CD14-positive monocyte (primary cell): ENCODE measurements around the gene PLXND1. TPM values are rescaled to one million over a fixed set of nuclear protein-coding genes. Genes with fewer than 3 reads are reported as not detected.
"Not testable (repeated sequence)": the region's sequence is repeated elsewhere in the genome, so short reads cannot be mapped to it uniquely, and the experiment has no call there.

Source experiments
- DNase-seq, 3 donors: peaks; one replicate each; pipeline ENCODE4 v3.0.0-alpha.2; 2011 to 2022
- H2AFZ ChIP-seq: 2 replicates; pipeline ENCODE4 v1.6.0; 2012; ENCODE audit warnings: mild to moderate bottlenecking, low read depth, low read length, inconsistent platforms; ENCODE audit not compliant: insufficient read depth, poor library complexity, severe bottlenecking
- H3K27ac ChIP-seq, 2 donors: 1 replicate in 1 of 2; 2 replicates in 1 of 2; pipeline ENCODE4 v1.5.1; 2012 to 2013; ENCODE audit warnings: low read length in 2 of 2, control low read depth in 1 of 2, inconsistent platforms in 1 of 2, low read depth in 1 of 2, mild to moderate bottlenecking in 1 of 2
- H3K27me3 ChIP-seq, 2 donors: one replicate each; pipeline versions ENCODE4 v1.6.0 to v1.6.1; 2011 to 2013; ENCODE audit warnings: low read length in 2 of 2; ENCODE audit not compliant: control insufficient read depth in 2 of 2, insufficient read depth in 2 of 2
- H3K36me3 ChIP-seq, 2 donors: replicated peaks in 1 of 2; 1 replicate in 1 of 2; 2 replicates in 1 of 2; pipeline versions ENCODE4 v1.5.1 to v1.6.1; 2012 to 2013; ENCODE audit warnings: low read length in 2 of 2, control low read depth in 1 of 2, inconsistent platforms in 1 of 2, mild to moderate bottlenecking in 1 of 2; ENCODE audit not compliant: insufficient read depth in 2 of 2, control insufficient read depth in 1 of 2
- H3K4me1 ChIP-seq, 2 donors: 1 replicate in 1 of 2; 2 replicates in 1 of 2; pipeline versions ENCODE4 v1.5.1 to v1.6.1; 2012 to 2013; ENCODE audit warnings: low read length in 2 of 2, control low read depth in 1 of 2, inconsistent platforms in 1 of 2, mild to moderate bottlenecking in 1 of 2, moderate library complexity in 1 of 2; ENCODE audit not compliant: insufficient read depth in 2 of 2, control insufficient read depth in 1 of 2
- H3K4me2 ChIP-seq: replicated peaks from 2 replicates; pipeline ENCODE3; 2012; ENCODE audit warnings: low read length, moderate library complexity, mild to moderate bottlenecking; ENCODE audit not compliant: poor library complexity, severe bottlenecking; ENCODE audit errors: extremely low read depth
- H3K4me3 ChIP-seq, 3 experiments: fragments of 200-600 bp in 1 of 3; sonication (generic) in 1 of 3; replicated peaks in 1 of 3; 1 replicate in 2 of 3; 2 replicates in 1 of 3; pipeline ENCODE4 v1.5.1; 2011 to 2013; ENCODE audit warnings: low read length in 3 of 3, mild to moderate bottlenecking in 3 of 3, control low read depth in 2 of 3, low read depth in 2 of 3, inconsistent platforms in 1 of 3, moderate library complexity in 1 of 3
- H3K79me2 ChIP-seq: 2 replicates; pipeline ENCODE4 v1.6.0; 2012; ENCODE audit warnings: mild to moderate bottlenecking, control low read depth, inconsistent platforms, low read length, moderate library complexity; ENCODE audit not compliant: insufficient read depth
- H3K9ac ChIP-seq: 2 replicates; pipeline ENCODE4 v1.6.0; 2017; ENCODE audit warnings: low read length, mild to moderate bottlenecking; ENCODE audit not compliant: insufficient read depth, poor library complexity, severe bottlenecking
- H3K9me3 ChIP-seq, 2 donors: replicated peaks in 1 of 2; 1 replicate in 1 of 2; 2 replicates in 1 of 2; pipeline versions ENCODE4 v1.5.1 to v1.6.1; 2012 to 2013; ENCODE audit warnings: low read length in 2 of 2, control low read depth in 1 of 2; ENCODE audit not compliant: control insufficient read depth in 1 of 2, insufficient read depth in 1 of 2
- H4K20me1 ChIP-seq: 2 replicates; pipeline ENCODE4 v1.6.0; 2012; ENCODE audit warnings: mild to moderate bottlenecking, low read length, control low read depth, moderate library complexity; ENCODE audit not compliant: insufficient read depth
- H3K27ac Mint-ChIP-seq, 7 donors: one replicate each; pipeline ENCODE4 v1.8.0; 2020; ENCODE audit warnings: mild to moderate bottlenecking in 7 of 7, mixed read lengths in 7 of 7, moderate library complexity in 6 of 7, inconsistent platforms in 2 of 7
- H3K27me3 Mint-ChIP-seq, 3 donors: one replicate each; pipeline ENCODE4 v1.8.0; 2021 to 2022; ENCODE audit warnings: low read depth in 3 of 3, mild to moderate bottlenecking in 3 of 3, mixed read lengths in 3 of 3, moderate library complexity in 3 of 3, inconsistent platforms in 1 of 3
- H3K36me3 Mint-ChIP-seq, 2 donors: one replicate each; pipeline ENCODE4 v1.8.0; 2020; ENCODE audit warnings: mixed read lengths in 2 of 2, inconsistent platforms in 1 of 2, mild to moderate bottlenecking in 1 of 2
- H3K4me1 Mint-ChIP-seq: one replicate; pipeline ENCODE4 v1.8.0; 2020; ENCODE audit warnings: mild to moderate bottlenecking, mixed read lengths
- H3K4me3 Mint-ChIP-seq, 2 donors: one replicate each; pipeline ENCODE4 v1.8.0; 2020; ENCODE audit warnings: mild to moderate bottlenecking in 2 of 2, mixed read lengths in 2 of 2, moderate library complexity in 1 of 2
- H3K9me3 Mint-ChIP-seq, 7 donors: one replicate each; pipeline ENCODE4 v1.8.0; 2020 to 2022; ENCODE audit warnings: mixed read lengths in 7 of 7, mild to moderate bottlenecking in 6 of 7, moderate library complexity in 6 of 7, inconsistent platforms in 2 of 7
- CTCF ChIP-seq: fragments of 200-600 bp; IDR thresholded peaks from one replicate; pipeline ENCODE4 v1.8.0; 2022; ENCODE audit warnings: antibody characterized with exemption, mild to moderate bottlenecking
- WGBS: methylation state at CpG from one replicate; pipeline ENCODE4 v1.1.5; 2013; ENCODE audit warnings: missing lambda C conversion rate; ENCODE audit not compliant: insufficient coverage; 5-methylcytosine and 5-hydroxymethylcytosine counted together
- intact Hi-C, 2 donors: fragments of 100-400 bp; cut with micrococcal nuclease; formaldehyde crosslinking; loops; one replicate each; pipeline versions ENCODE4 v1.15.0 to v1.15.1; 2023
- polyA plus RNA-seq, 3 donors: library from polyadenylated mRNA; depleted of rRNA in 1 of 3; unstranded in 2 of 3; stranded (reverse) in 1 of 3; fragments of 300-500 nt in 2 of 3; fragments of >200 nt in 1 of 3; fragmentation: Illumina TruSeq in 2 of 3; gene quantifications; 1 replicate in 2 of 3; 2 replicates in 1 of 3; pipeline ENCODE4 v1.2.3, GENCODE V29; 2012 to 2021

PLXND1 gene
- polyA plus RNA-seq, 3 donors: 7.1 to 170 (median 9.9) TPM

- peaks cover 0 to 6% (median 0%) of the 10 kb centered on the region in 3 donors for H3K27me3 Mint-ChIP-seq
- H3K27ac ChIP-seq: peak overlapping the region in 1 of 2 donors; percentile 77
- no peaks in the 10 kb centered on the region for H3K36me3 ChIP-seq
- no peaks in the 10 kb centered on the region for H4K20me1 ChIP-seq
- no peaks in the 10 kb centered on the region for H3K27me3 ChIP-seq
- DNase-seq: peak in 2 of 3 donors; percentile 21 to 47
- H3K27ac Mint-ChIP-seq: peak overlapping the region in 6 of 7 donors; percentile 13 to 78 (median 54)
- H3K4me3 ChIP-seq: no peak overlapping the region
- H3K36me3 Mint-ChIP-seq: no peaks in the 10 kb centered on the region
- H3K4me3 Mint-ChIP-seq: no peak overlapping the region
- intact Hi-C loops: no loop called here
- H3K4me1 Mint-ChIP-seq: peaks cover 32% of the 10 kb centered on the region
- H3K9me3 Mint-ChIP-seq: no peaks in the 10 kb centered on the region
- no peak for TF ChIP-seq CTCF
- no peak overlapping the region for H3K4me2 ChIP-seq
- H3K9ac ChIP-seq: no peak overlapping the region
- no peaks in the 10 kb centered on the region for H3K9me3 ChIP-seq
- H3K4me1 ChIP-seq: peaks cover 21 to 32% of the 10 kb centered on the region in 2 donors
- WGBS: 77% methylated on average over 15 of the region's 19 CpGs
- no peaks in the 10 kb centered on the region for H3K79me2 ChIP-seq
- H2AFZ ChIP-seq: no peak overlapping the region
These were observed 58.1 kb downstream of the PLXND1 start for GRCh38 chr3:129548104-129548965.

- no peaks in the 10 kb centered on the region for H3K27me3 ChIP-seq
- H3K36me3 ChIP-seq: no peaks in the 10 kb centered on the region
- H2AFZ ChIP-seq: no peak overlapping the region
- intact Hi-C loops: no loop called here
- no peaks in the 10 kb centered on the region for H4K20me1 ChIP-seq
- no peak overlapping the region for H3K4me3 Mint-ChIP-seq
- WGBS: 96% methylated on average over 20 of the region's 24 CpGs
- no peak overlapping the region for H3K27ac Mint-ChIP-seq
- no peak for DNase-seq
- H3K4me1 Mint-ChIP-seq: peaks cover 24% of the 10 kb centered on the region
- no peak for TF ChIP-seq CTCF
- H3K9me3 Mint-ChIP-seq: no peaks in the 10 kb centered on the region
- H3K9me3 ChIP-seq: no peaks in the 10 kb centered on the region
- H3K4me1 ChIP-seq: peaks cover 18 to 28% of the 10 kb centered on the region in 2 donors
- H3K36me3 Mint-ChIP-seq: no peaks in the 10 kb centered on the region
- H3K27ac ChIP-seq: no peak overlapping the region
- no peak overlapping the region for H3K9ac ChIP-seq
- peaks cover 0 to 6% (median 0%) of the 10 kb centered on the region in 3 donors for H3K27me3 Mint-ChIP-seq
- no peaks in the 10 kb centered on the region for H3K79me2 ChIP-seq
- no peak overlapping the region for H3K4me2 ChIP-seq
- no peak overlapping the region for H3K4me3 ChIP-seq
These were observed 59.2 kb downstream of the PLXND1 start for GRCh38 chr3:129547241-129547640.

- H3K4me3 ChIP-seq, H4K20me1 ChIP-seq, H3K27ac Mint-ChIP-seq, H3K4me3 Mint-ChIP-seq, intact Hi-C loops, H3K36me3 ChIP-seq, H3K9ac ChIP-seq, H3K27ac ChIP-seq, H3K9me3 Mint-ChIP-seq, H3K36me3 Mint-ChIP-seq, H3K27me3 ChIP-seq, DNase-seq, H3K79me2 ChIP-seq, H3K4me2 ChIP-seq, H3K27me3 Mint-ChIP-seq, H2AFZ ChIP-seq, H3K9me3 ChIP-seq: not testable (repeated sequence)
- peaks cover 18 to 28% of the 10 kb centered on the region in 2 donors for H3K4me1 ChIP-seq
- peaks cover 24% of the 10 kb centered on the region for H3K4me1 Mint-ChIP-seq
- WGBS: 100% methylated on average over 1 of the region's 3 CpGs
These were observed 60.5 kb downstream of the PLXND1 start for GRCh38 chr3:129545951-129546350.
